Endothelial cell of umbilical vein (primary cell): Measurements from ENCODE around the gene METTL27. TPM values are rescaled to one million over a fixed set of nuclear protein-coding genes. Genes with fewer than 3 reads are reported as not detected.

Experiments used
- BruUV-seq: library from RNA; stranded (reverse); fragments of 400-500 nt; replicated peaks from 2 replicates; lab custom pipeline; 2021; lab: Mats Ljungman, UMichigan
- CTCF ChIA-PET: fragments of 300-600, 350-600 bp; sonication (Branson Sonifier 250); formaldehyde crosslinking; loops from one replicate; lab custom pipeline; 2021; ENCODE audit warnings: antibody characterized with exemption, inconsistent platforms; lab: Charles Lee
- POLR2A ChIA-PET: fragments of 300-600, 350-600 bp; sonication (Branson Sonifier 250); formaldehyde crosslinking; loops from one replicate; lab custom pipeline; 2021; ENCODE audit warnings: antibody characterized with exemption, inconsistent platforms; lab: Charles Lee
- DNase-seq: peaks from one replicate; pipeline ENCODE4 v3.0.0-alpha.2; 2011; ENCODE audit warnings: low read depth, low spot score
- FAIRE-seq: peaks from 2 replicates; lab custom pipeline; 2011; peaks lifted over from hg19 to GRCh38; lab: Jason Lieb, UNC
- H2AFZ ChIP-seq: 2 replicates; pipeline ENCODE4 v1.6.0; 2012; ENCODE audit warnings: low read depth, low read length, control low read depth, inconsistent platforms
- H3K27ac ChIP-seq: 2 replicates; pipeline ENCODE4 v1.5.1; 2011; ENCODE audit warnings: low read depth, mild to moderate bottlenecking, control low read depth, low read length, moderate library complexity; ENCODE audit not compliant: insufficient read depth
- H3K27me3 ChIP-seq, 2 experiments: 2 replicates each; pipeline versions ENCODE4 v1.6.0 to v1.6.1; 2011; ENCODE audit warnings: low read length in 2 of 2, mixed read lengths in 1 of 2; ENCODE audit not compliant: control insufficient read depth in 2 of 2, insufficient read depth in 2 of 2
- H3K36me3 ChIP-seq, 2 experiments: 2 replicates in 1 of 2; 3 replicates in 1 of 2; pipeline ENCODE4 v1.5.1; 2011; ENCODE audit warnings: low read length in 2 of 2, mild to moderate bottlenecking in 1 of 2, moderate library complexity in 1 of 2; ENCODE audit not compliant: control insufficient read depth in 2 of 2, insufficient read depth in 2 of 2; ENCODE audit errors: extremely low read depth in 1 of 2
- H3K4me1 ChIP-seq: 3 replicates; pipeline ENCODE4 v1.5.1; 2011; ENCODE audit warnings: mild to moderate bottlenecking, low read length; ENCODE audit not compliant: control insufficient read depth, insufficient read depth; ENCODE audit errors: extremely low read depth
- H3K4me2 ChIP-seq: 2 replicates; pipeline ENCODE4 v1.6.1; 2011; ENCODE audit warnings: low read length, control low read depth, mixed read lengths; ENCODE audit not compliant: insufficient read depth
- H3K4me3 ChIP-seq, 3 experiments: fragments of 200-600 bp in 1 of 3; sonication (generic), shearing (Covaris generic) in 1 of 3; replicated peaks in 1 of 3; 2 replicates each; pipeline ENCODE4 v1.5.1; 2011 to 2016; ENCODE audit warnings: control low read depth in 3 of 3, low read length in 3 of 3, mild to moderate bottlenecking in 2 of 3, inconsistent platforms in 1 of 3, low read depth in 1 of 3, moderate library complexity in 1 of 3; ENCODE audit not compliant: insufficient read depth in 1 of 3
- H3K79me2 ChIP-seq: 2 replicates; pipeline ENCODE4 v1.6.0; 2012; ENCODE audit warnings: low read length, inconsistent platforms; ENCODE audit not compliant: control insufficient read depth, insufficient read depth
- H3K9ac ChIP-seq: replicated peaks from 2 replicates; pipeline ENCODE3; 2011; ENCODE audit warnings: low read length, control low read depth; ENCODE audit not compliant: insufficient read depth; ENCODE audit errors: extremely low read depth
- H3K9me1 ChIP-seq: replicated peaks from 3 replicates; pipeline ENCODE4 v1.6.0; 2011; ENCODE audit warnings: mild to moderate bottlenecking, low read length; ENCODE audit not compliant: control insufficient read depth, insufficient read depth; ENCODE audit errors: extremely low read depth
- H3K9me3 ChIP-seq: replicated peaks from 2 replicates; pipeline ENCODE4 v1.5.1; 2012; ENCODE audit warnings: low read length, inconsistent platforms; ENCODE audit not compliant: control insufficient read depth, insufficient read depth
- H4K20me1 ChIP-seq: replicated peaks from 2 replicates; pipeline ENCODE3; 2011; ENCODE audit warnings: mild to moderate bottlenecking, low read length; ENCODE audit not compliant: control insufficient read depth, insufficient read depth; ENCODE audit errors: extremely low read depth
- EZH2 ChIP-seq: IDR thresholded peaks from 2 replicates; pipeline ENCODE4 v1.6.1; 2012; ENCODE audit warnings: borderline replicate concordance, low read depth, mild to moderate bottlenecking, moderate library complexity, low read length, inconsistent platforms; ENCODE audit not compliant: severe bottlenecking
- FOS ChIP-seq: IDR thresholded peaks from 2 replicates; pipeline ENCODE4 v1.6.1; 2011; ENCODE audit warnings: mild to moderate bottlenecking, low read length, moderate library complexity, borderline replicate concordance; ENCODE audit not compliant: insufficient read depth
- GATA2 ChIP-seq: IDR thresholded peaks from 2 replicates; pipeline ENCODE4 v1.7.0; 2011; ENCODE audit warnings: low read depth, mild to moderate bottlenecking, moderate library complexity, mixed read lengths, low read length; ENCODE audit not compliant: insufficient read length, insufficient read depth
- JUN ChIP-seq: IDR thresholded peaks from 2 replicates; pipeline ENCODE4 v1.6.1; 2011; ENCODE audit warnings: borderline replicate concordance, low read depth; ENCODE audit not compliant: insufficient read length, insufficient read depth
- MYC ChIP-seq: IDR thresholded peaks from one replicate; pipeline ENCODE4 v1.6.1; 2011; ENCODE audit warnings: mild to moderate bottlenecking, low read depth, low read length
- POLR2A ChIP-seq: IDR thresholded peaks from 2 replicates; pipeline ENCODE4 v1.6.1; 2012; ENCODE audit warnings: low read depth, mild to moderate bottlenecking, control low read depth, low read length
- POLR2AphosphoS5 ChIP-seq: IDR thresholded peaks from 2 replicates; pipeline ENCODE4 v1.6.1; 2012; ENCODE audit warnings: low read depth, mild to moderate bottlenecking, control low read depth, low read length, moderate library complexity; ENCODE audit not compliant: insufficient read depth
- dilution Hi-C: fragments of 300-500 bp; cut with MboI; formaldehyde crosslinking; loops from one replicate; pipeline ENCODE4 v1.15.0; 2019; ENCODE audit warnings: low sequenced_read_pairs; ENCODE audit not compliant: extremely low pct_ligation_motif_present
- intact Hi-C: fragments of 100-400 bp; cut with micrococcal nuclease; formaldehyde crosslinking; loops from one replicate; pipeline ENCODE4 v1.10.0; 2022
- polyA plus RNA-seq, 4 experiments: library from polyadenylated mRNA; depleted of rRNA in 3 of 4; stranded (reverse) in 3 of 4; unstranded in 1 of 4; fragments of >200 nt; gene quantifications; 2 replicates each; pipeline versions ENCODE4 v1.2.1 to v1.2.3, GENCODE V29; 2011 to 2012; ENCODE audit warnings: missing spikeins in 1 of 4
- total RNA-seq: library from RNA; stranded (reverse); gene quantifications from 2 replicates; pipeline ENCODE4 v1.2.3, GENCODE V29; 2021
- TF ChIP-seq, protein P1 (sequence below), 2 donors: IDR thresholded peaks; 1 replicate in 1 of 2; 2 replicates in 1 of 2; pipeline ENCODE4 v1.5.1; 2011; ENCODE audit warnings: low read length in 2 of 2, mild to moderate bottlenecking in 2 of 2, moderate library complexity in 2 of 2, control low read depth in 1 of 2, inconsistent platforms in 1 of 2, low read depth in 1 of 2; ENCODE audit not compliant: insufficient read depth in 1 of 2; ENCODE audit errors: extremely low read depth in 1 of 2
- TF ChIP-seq, protein P2 (sequence below): IDR thresholded peaks from 2 replicates; pipeline ENCODE4 v1.6.1; 2011; ENCODE audit not compliant: insufficient read depth, insufficient read length

The METTL27 gene
- total and polyA plus RNA-seq, 2 donors (not counting 3 experiments of a cell fraction or from before 2014, with no cell fraction given), result 6.9 to 10.8 TPM

DNA sequence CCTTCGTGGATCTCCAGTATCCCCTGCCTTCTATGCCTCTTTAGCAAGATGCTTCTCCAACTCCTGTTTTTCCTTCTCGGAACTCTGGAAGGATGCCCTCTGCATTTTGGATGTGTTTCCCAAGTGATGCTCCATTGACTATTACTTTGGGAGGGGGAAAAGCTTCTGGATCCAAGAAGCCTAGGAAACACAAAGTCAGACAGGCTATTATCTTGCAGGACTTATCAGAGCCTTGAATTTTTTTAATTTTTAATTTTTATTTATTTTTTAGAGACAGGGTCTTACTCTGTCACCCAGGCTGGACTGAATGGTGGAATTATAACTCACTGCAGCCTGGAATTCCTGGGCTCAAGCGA is 39.7 kb upstream of the METTL27 start:
- POLR2A ChIA-PET, result no interaction called here
- BruUV-seq, result no TSS peak
- H3K4me2 ChIP-seq, result no peak overlapping the region
- no peaks in the 10 kb centered on the region for H3K9me1 ChIP-seq
- CTCF ChIA-PET, result interaction anchor here (1.4 to 4.9 kb wide), 2 partner anchors 17 to 144 kb away, joined by 6 to 30 read pairs; no protein-coding TSS in a partner anchor
- H3K4me1 ChIP-seq, result peaks cover 18% of the 10 kb centered on the region
- H2AFZ ChIP-seq, result no peak overlapping the region
- FAIRE-seq (no peak), DNase-seq (no peak)
- no peaks in the 10 kb centered on the region for H3K79me2 ChIP-seq
- dilution Hi-C loops (no loop called here), intact Hi-C loops (no loop called here)
- H3K36me3 ChIP-seq, result no peaks in the 10 kb centered on the region
- TF ChIP-seq, protein P1, sequence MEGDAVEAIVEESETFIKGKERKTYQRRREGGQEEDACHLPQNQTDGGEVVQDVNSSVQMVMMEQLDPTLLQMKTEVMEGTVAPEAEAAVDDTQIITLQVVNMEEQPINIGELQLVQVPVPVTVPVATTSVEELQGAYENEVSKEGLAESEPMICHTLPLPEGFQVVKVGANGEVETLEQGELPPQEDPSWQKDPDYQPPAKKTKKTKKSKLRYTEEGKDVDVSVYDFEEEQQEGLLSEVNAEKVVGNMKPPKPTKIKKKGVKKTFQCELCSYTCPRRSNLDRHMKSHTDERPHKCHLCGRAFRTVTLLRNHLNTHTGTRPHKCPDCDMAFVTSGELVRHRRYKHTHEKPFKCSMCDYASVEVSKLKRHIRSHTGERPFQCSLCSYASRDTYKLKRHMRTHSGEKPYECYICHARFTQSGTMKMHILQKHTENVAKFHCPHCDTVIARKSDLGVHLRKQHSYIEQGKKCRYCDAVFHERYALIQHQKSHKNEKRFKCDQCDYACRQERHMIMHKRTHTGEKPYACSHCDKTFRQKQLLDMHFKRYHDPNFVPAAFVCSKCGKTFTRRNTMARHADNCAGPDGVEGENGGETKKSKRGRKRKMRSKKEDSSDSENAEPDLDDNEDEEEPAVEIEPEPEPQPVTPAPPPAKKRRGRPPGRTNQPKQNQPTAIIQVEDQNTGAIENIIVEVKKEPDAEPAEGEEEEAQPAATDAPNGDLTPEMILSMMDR (IDR thresholded peaks at IDR 0.05; ENCODE audit: extremely low read depth in 1 of 2, insufficient read depth in 1 of 2, low read depth in 1 of 2, low read length in 2 of 2), result no peak
- no peak for TF ChIP-seq EZH2
- TF ChIP-seq GATA2, result no peak
- no peak overlapping the region for H3K4me3 ChIP-seq
- H3K9me3 ChIP-seq, result no peaks in the 10 kb centered on the region
- H3K27ac ChIP-seq, result no peak overlapping the region
- H3K27me3 ChIP-seq, result peaks cover 6 to 31% of the 10 kb centered on the region in 2 experiments
- H3K9ac ChIP-seq, result no peak overlapping the region
- no peaks in the 10 kb centered on the region for H4K20me1 ChIP-seq

DNA sequence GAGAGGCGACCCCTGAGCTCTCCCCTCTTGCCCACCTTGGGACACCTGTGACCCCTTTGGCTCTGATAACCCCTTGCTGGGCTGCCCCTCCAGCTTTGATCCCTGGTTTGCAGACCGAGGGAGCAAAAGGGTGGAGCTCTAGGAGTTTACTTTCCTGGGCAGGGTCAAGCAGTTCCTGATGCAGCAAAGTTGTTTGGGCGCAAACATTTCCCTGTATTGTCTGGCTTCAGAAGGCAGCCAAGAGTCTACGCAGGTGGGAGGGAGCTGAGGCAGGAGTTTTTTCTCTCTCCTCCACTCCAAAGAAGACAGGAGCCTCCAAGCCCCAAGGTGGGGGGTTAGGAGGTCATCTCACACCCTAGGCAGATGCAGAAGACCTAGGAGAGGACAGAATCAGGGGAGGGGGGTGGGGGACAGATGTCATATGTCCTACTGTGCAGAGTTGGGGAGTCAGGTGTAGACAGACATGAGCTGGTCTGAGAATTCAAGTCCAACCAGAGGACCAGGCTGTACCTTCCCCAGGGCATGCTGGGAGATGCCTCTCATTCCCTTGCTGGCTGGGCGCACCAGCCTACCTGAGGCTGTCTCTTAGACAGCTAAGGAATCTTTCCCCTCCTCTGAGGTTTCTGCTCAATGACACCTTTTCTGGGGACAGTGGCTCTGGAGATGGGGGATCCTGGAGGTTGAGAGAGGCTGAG is 39.2 kb upstream of the METTL27 start:
- FAIRE-seq (peak; percentile 50), DNase-seq (peak; percentile 73)
- intact Hi-C loops (no loop called here), dilution Hi-C loops (no loop called here)
- H3K27ac ChIP-seq, result no peak overlapping the region
- ChIA-PET POLR2A (no interaction called here), CTCF (interaction anchor here (0.5 to 4.9 kb wide), 4 partner anchors 16 to 145 kb away, joined by 3 to 30 read pairs (median 4); no protein-coding TSS in a partner anchor)
- H3K9me3 ChIP-seq, result no peaks in the 10 kb centered on the region
- no TSS peak for BruUV-seq
- H3K36me3 ChIP-seq, result no peaks in the 10 kb centered on the region
- no peaks in the 10 kb centered on the region for H3K9me1 ChIP-seq
- peaks cover 6 to 31% of the 10 kb centered on the region in 2 experiments for H3K27me3 ChIP-seq
- H3K4me1 ChIP-seq, result peaks cover 14% of the 10 kb centered on the region
- no peak overlapping the region for H3K9ac ChIP-seq
- H3K79me2 ChIP-seq, result no peaks in the 10 kb centered on the region
- H3K4me3 ChIP-seq, result no peak overlapping the region
- no peak overlapping the region for H3K4me2 ChIP-seq
- H2AFZ ChIP-seq, result no peak overlapping the region
- H4K20me1 ChIP-seq, result no peaks in the 10 kb centered on the region
- TF ChIP-seq, protein P2, sequence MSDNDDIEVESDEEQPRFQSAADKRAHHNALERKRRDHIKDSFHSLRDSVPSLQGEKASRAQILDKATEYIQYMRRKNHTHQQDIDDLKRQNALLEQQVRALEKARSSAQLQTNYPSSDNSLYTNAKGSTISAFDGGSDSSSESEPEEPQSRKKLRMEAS, result no peak
- TF ChIP-seq POLR2AphosphoS5 (no peak), JUN (no peak), POLR2A (no peak), EZH2 (no peak), MYC (no peak), GATA2 (no peak), FOS (no peak)
- TF ChIP-seq, protein P1 (IDR thresholded peaks at IDR 0.05; ENCODE audit: extremely low read depth in 1 of 2, insufficient read depth in 1 of 2, low read depth in 1 of 2, low read length in 2 of 2), result no peak
